ENCODE measurements around the gene ZNF674.
"Not testable (repeated sequence)": the region's sequence is repeated elsewhere in the genome, so short reads cannot be mapped to it uniquely, and the experiment has no call there.

The ZNF674 gene

DNA sequence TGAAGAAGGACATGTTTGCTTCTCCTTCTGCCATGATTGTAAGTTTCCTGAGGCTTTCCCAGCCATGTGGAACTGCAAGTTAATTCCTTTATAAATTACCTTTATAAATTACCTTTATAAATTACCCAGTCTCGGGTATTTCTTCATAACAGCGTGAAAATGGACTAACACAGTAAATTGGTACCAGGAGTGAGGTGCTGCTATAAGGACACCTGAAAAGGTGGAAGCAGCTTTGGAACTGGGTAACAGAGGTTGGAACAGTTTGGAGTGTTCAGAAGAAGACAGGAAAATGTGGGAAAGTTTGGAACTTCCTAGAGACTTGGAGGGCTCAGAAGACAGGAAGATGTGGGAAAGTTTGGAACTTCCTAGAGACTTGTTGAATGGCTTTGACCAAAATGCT lies 66.6 kb downstream of the ZNF674 start:
- DNase-seq (ENCODE audit: low read depth in 2 of 2, low spot score in 1 of 2): not testable (repeated sequence)

DNA sequence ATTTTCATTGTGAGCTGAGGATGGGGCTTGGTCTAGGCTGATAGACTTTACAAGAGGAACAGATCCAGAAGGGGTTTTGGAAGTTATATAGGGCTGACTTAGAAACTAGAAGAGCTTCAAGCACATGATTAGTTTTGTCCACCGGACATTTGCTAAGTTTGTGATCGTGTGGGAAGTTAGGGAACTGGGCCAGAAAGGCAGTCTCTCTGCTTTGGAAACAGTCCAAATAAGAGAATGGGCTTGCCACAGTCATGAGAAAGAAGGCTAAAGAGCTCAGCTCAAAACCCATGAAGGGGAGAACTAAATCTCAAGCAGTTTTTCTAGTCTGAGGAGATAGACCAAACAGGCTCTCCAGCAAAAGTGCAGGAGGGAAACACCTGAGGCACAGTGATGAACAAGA lies 67.8 kb downstream of the ZNF674 start:
- no peak for DNase-seq (ENCODE audit: low read depth in 2 of 2, low spot score in 1 of 2)

DNA sequence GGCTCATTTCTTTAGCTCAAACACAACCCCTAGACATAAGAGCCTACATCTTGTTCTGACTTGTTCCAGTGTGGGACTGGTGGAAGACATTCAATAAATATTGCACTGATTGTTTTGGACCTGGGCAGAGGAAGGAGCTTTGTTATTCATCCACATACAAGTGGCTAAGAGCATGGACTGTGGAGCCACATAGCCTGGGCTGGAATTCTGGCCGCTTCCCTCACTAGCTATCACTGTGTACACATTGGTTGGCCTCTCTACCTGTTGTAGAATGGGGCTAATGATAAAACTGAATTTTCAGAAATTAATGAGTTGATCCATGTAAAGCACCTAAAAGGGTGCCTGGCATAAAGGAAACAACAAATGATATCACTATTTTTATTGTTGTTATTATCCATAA lies 80.0 kb downstream of the ZNF674 start:
- DNase-seq (ENCODE audit: low read depth in 2 of 2, low spot score in 1 of 2): no peak

DNA sequence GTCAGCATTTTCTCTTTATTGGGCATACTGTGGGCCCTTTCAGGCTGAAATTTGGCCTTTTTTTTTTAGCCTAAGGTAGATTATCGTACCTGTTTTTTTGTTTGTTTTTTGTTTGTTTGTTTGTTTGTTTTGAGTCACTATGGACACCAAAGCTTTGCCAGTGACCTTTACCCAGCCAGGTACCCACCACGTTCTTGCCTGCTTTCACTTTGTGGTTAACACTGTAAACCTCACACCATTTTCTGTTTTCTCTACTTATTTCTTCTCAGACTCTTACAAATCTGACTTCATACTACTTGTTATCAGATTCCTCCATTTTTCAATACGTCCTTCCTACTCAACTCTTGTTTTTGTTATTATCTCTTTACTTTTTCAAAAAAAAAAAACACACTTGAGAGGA lies 81.5 kb downstream of the ZNF674 start:
- no peak for DNase-seq (ENCODE audit: low read depth in 2 of 2, low spot score in 1 of 2)

DNA sequence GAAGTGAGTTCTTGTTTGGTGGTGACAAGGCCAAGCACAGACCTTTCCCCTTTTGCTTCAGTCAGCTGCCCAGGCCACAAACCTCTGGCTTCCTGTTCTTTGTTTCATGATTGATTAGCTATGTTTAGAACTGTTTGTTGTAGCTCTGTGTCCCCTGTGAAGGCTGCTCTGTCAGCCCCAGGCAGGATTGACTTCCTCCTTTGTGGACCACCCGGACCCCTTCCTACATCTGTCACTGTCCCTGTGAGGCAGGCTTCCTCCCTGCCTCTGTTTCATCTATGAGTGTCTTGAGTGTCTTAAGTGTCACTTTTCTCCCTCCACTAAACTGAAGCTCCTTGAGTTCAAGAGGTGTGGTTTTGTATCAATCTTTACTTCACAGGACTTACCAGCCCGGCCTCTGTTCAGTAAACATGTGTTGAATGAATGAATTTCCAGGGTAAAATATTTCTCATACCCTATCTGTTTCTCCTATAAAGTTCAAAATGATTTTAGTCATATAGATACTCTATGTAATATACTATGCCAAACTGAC lies 83.5 kb downstream of the ZNF674 start:
- no peak for DNase-seq (ENCODE audit: low read depth in 2 of 2, low spot score in 1 of 2)

DNA sequence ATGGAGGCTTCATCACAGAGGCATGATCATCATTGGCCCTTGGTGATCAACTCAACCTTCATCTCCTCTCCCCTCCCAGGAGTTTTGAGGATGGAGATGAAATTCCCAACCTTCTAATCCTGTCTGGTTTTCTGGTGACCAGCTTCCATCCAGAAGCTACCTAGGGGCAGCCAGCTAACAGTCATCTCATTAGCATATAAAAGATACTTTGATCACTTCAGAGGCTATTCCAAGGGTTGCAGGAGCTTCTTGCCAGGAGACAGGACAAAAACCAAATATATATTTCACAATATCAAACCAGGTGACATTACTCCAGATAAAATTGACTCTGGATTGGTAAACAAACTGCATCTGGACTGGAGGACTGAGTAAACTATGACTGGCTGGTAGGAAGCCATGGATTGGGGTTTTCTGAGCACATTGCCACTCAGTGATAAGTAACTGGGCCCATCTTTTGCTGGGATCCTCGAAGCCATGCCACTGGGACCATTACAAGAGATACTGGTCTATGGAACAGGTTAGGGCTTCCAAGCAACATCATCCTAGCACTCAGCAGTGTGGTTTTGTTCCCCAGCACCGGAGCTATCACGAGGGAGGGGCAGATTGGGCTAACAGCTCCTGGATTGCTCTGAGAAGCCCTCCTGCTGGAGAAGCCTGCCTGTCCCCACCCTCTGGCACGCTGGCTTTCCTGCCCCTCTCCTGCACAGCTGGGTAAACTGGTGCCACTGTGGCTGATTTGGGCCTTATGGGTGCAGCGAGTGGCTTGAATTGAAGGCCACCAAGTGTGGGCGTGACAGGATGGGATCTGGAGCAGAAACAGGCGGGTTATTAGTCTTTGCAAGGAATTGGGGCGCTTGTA lies 84.2 kb downstream of the ZNF674 start:
- not testable (repeated sequence) for DNase-seq (ENCODE audit: low read depth in 2 of 2, low spot score in 1 of 2)

DNA sequence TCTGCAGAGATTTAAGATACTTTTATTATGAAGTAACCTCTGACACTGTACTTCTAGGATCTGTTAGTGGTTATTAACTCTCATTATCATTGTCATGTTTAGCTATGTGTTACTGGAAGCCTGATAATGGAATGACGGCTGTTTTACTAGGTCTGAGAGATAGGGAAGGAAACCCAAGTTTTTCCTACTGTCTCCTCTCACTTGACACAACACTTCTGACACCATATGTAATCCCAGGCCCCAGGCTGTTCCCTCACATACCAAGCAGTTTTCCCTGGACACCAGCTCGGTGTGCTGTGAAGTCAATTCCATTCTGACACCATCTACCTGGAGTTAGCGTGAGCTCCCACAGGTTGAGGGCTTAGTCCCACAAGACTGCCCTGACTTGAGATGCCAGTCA lies 85.6 kb downstream of the ZNF674 start:
- no peak for DNase-seq (ENCODE audit: low read depth in 2 of 2, low spot score in 1 of 2)

DNA sequence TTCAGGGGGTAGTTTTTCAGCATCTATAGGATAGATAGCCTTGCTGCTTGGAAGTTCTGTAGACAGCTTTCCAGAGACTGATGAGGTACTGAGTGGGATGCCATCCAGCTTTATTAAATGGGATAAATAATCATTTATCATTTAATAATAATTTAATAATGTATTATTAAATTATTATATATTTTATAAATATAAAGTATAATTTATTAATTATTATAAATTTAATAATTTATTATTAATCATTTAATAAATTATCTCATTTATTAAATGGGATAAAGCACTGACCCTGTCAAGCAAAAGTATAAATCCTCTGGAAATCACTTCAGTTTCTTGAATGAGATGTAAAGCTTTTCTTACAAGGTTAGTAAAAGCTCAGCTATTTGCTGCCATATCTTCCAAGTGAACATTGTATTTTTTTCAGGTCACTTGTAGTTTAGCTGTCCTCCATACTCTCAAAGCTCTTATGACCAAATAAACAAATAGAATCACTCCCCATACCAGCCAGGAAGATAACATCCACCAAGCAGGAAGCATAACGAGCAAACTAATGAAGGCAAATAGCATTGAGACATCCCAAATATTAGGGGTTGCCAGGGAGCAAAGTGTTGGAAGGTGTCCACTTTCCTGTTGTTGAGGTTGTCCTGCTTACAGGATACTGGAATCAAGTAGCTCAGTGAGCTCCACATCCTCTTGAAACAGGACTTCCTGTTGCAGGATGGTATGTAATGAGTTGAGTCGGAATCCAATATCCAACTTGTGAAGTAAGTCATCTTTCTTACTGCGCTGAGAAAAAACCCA lies 88.9 kb downstream of the ZNF674 start:
- no peak for DNase-seq (ENCODE audit: low read depth in 2 of 2, low spot score in 1 of 2)
